Spleen (tissue), 11 donors: Measurements from ENCODE around the gene ERVMER34-1. TPM values are rescaled to one million over a fixed set of nuclear protein-coding genes. Genes with fewer than 3 reads are reported as not detected.

Experiments
- DNase-seq: peaks from one replicate; pipeline ENCODE4 v3.0.0-alpha.2; 2020
- H3K27ac ChIP-seq, 8 donors: fragments of 200-600 bp; sonication (generic) in 7 of 8; 1 replicate in 4 of 8; 2 replicates in 4 of 8; pipeline versions ENCODE4 v1.5.0 to v1.8.0; 2016 to 2021; ENCODE audit warnings: inconsistent platforms in 4 of 8, mild to moderate bottlenecking in 4 of 8, moderate library complexity in 1 of 8
- H3K27me3 ChIP-seq, 7 donors: fragments of 200-600 bp; sonication (generic) in 6 of 7; replicated peaks in 1 of 7; 1 replicate in 4 of 7; 2 replicates in 3 of 7; pipeline versions ENCODE4 v1.5.0 to v1.8.0; 2016 to 2021; ENCODE audit warnings: inconsistent platforms in 3 of 7, mild to moderate bottlenecking in 1 of 7
- H3K36me3 ChIP-seq, 6 donors: fragments of 200-600 bp; sonication (generic) in 5 of 6; 1 replicate in 4 of 6; 2 replicates in 2 of 6; pipeline versions ENCODE4 v1.5.0 to v1.8.0; 2016 to 2021; ENCODE audit warnings: inconsistent platforms in 2 of 6
- H3K4me1 ChIP-seq, 6 donors: fragments of 200-600 bp; sonication (generic) in 5 of 6; 1 replicate in 3 of 6; 2 replicates in 3 of 6; pipeline versions ENCODE4 v1.5.0 to v1.8.0; 2016 to 2021; ENCODE audit warnings: inconsistent platforms in 3 of 6
- H3K4me3 ChIP-seq, 8 donors: fragments of 200-600 bp; sonication (generic) in 7 of 8; 1 replicate in 4 of 8; 2 replicates in 4 of 8; pipeline versions ENCODE4 v1.5.0 to v1.8.0; 2016 to 2021; ENCODE audit warnings: inconsistent platforms in 4 of 8, mild to moderate bottlenecking in 4 of 8, moderate library complexity in 2 of 8
- H3K9me3 ChIP-seq, 8 donors: fragments of 200-600 bp; sonication (generic) in 7 of 8; 1 replicate in 4 of 8; 2 replicates in 4 of 8; pipeline versions ENCODE4 v1.5.0 to v1.8.0; 2016 to 2021; ENCODE audit warnings: inconsistent platforms in 4 of 8
- POLR2A ChIP-seq, 3 donors: fragments of 450-650 bp; IDR thresholded peaks; one replicate each; pipeline ENCODE4 v1.5.1; 2017; ENCODE audit warnings: antibody characterized with exemption in 3 of 3, mild to moderate bottlenecking in 1 of 3
- POLR2AphosphoS5 ChIP-seq, 3 donors: sonication (generic); formaldehyde crosslinking; IDR thresholded peaks; one replicate each; pipeline ENCODE4 v1.5.1; 2017; ENCODE audit warnings: antibody characterized with exemption in 3 of 3
- WGBS, 5 donors: extraction: QIAGEN DNeasy Blood & Tissue Kit in 3 of 5; methylation state at CpG; one replicate each; pipeline versions ENCODE4 v1.1.5 to v1.1.7; 2013 to 2018; 5-methylcytosine and 5-hydroxymethylcytosine counted together
- intact Hi-C: fragments of 100-400 bp; cut with DNase I; formaldehyde crosslinking; loops from one replicate; pipeline ENCODE4 v1.15.0; 2023; ENCODE audit warnings: low total_unique reads
- polyA plus RNA-seq, 3 donors: library from polyadenylated mRNA; stranded (reverse); fragments of 200-250 nt; gene quantifications; one replicate each; pipeline ENCODE4 v1.2.1, GENCODE V29; 2013
- total RNA-seq, 7 donors: library from RNA; depleted of rRNA in 3 of 7; stranded (reverse); fragments of >200 nt in 3 of 7; fragmentation: NEBNext Ultra II Directional in 4 of 7; extraction: Animal tissue kit (Norgen Biotek cat#: 25700) in 4 of 7; gene quantifications; one replicate each; pipeline versions ENCODE4 v1.1.0 to v1.2.1, GENCODE V29; 2016 to 2021
- TF ChIP-seq, protein P1 (sequence below), 11 experiments: fragments of 200-600 bp in 7 of 11; fragments of 450-650 bp in 4 of 11; sonication (generic) in 4 of 11; IDR thresholded peaks in 8 of 11; conservative IDR thresholded peaks in 3 of 11; 1 replicate in 7 of 11; 2 replicates in 4 of 11; pipeline versions ENCODE4 v1.4.0 to v1.8.0; 2016 to 2021; ENCODE audit warnings: antibody characterized with exemption in 11 of 11, inconsistent platforms in 4 of 11, mild to moderate bottlenecking in 1 of 11
- donor health status: healthy with polysubstance abuse.
- donor health status: DM: no; HTN: no; CAD: no; lungs with moderate emphysema.
- donor health status: DM: no; HTN: no; CAD: no.
- donor health status: Bipolar disorder and iron deficiency.
- donor health status: healthy.
- donor health status: DM: no; HTN: no; CAD: no.
- donor health status: DM: yes; HTN: yes; CAD: no.

The ERVMER34-1 gene
- total and polyA plus RNA-seq, 10 donors, result 0.09 to 2.6 (median 0.86) TPM

DNA sequence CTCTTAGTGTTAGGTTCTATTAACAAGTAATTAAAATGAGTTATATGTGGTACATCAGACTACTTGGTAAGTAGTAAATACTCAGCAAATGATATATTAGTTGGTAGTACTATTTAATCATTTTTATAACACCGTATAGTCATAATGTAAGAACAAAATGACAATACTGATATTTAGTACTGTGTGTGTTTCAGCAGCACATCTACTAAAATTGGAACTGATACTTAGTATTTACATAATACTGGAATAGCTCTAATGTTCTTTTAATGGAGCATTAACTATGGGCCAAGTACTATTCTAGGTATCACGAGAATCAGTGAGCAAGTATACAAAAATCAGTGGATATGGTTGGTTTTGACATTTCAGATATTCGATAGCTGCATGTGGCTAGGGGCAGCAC, 35.3 kb downstream of the ERVMER34-1 start:
- 70 to 85% (median 78%) methylated on average over 3 of the region's 3 CpGs for WGBS, 5 donors
- intact Hi-C loops, result no loop called here
- no peaks in the 10 kb centered on the region for H3K27me3 ChIP-seq
- peaks cover 16 to 51% (median 35%) of the 10 kb centered on the region in 6 donors for H3K4me1 ChIP-seq
- DNase-seq, result no peak
- H3K4me3 ChIP-seq, result no peak overlapping the region
- TF ChIP-seq POLR2AphosphoS5 (IDR thresholded peaks at IDR 0.05) (no peak), POLR2A (IDR thresholded peaks at IDR 0.05) (no peak)
- TF ChIP-seq, protein P1, sequence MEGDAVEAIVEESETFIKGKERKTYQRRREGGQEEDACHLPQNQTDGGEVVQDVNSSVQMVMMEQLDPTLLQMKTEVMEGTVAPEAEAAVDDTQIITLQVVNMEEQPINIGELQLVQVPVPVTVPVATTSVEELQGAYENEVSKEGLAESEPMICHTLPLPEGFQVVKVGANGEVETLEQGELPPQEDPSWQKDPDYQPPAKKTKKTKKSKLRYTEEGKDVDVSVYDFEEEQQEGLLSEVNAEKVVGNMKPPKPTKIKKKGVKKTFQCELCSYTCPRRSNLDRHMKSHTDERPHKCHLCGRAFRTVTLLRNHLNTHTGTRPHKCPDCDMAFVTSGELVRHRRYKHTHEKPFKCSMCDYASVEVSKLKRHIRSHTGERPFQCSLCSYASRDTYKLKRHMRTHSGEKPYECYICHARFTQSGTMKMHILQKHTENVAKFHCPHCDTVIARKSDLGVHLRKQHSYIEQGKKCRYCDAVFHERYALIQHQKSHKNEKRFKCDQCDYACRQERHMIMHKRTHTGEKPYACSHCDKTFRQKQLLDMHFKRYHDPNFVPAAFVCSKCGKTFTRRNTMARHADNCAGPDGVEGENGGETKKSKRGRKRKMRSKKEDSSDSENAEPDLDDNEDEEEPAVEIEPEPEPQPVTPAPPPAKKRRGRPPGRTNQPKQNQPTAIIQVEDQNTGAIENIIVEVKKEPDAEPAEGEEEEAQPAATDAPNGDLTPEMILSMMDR (IDR thresholded peaks at IDR 0.05 in 8 of 11, conservative IDR thresholded peaks at IDR 0.05 in 3 of 11), result no peak
- H3K36me3 ChIP-seq, result peaks cover 0 to 59% (median 17%) of the 10 kb centered on the region in 6 donors
- no peaks in the 10 kb centered on the region for H3K9me3 ChIP-seq
- H3K27ac ChIP-seq, result no peak overlapping the region

DNA sequence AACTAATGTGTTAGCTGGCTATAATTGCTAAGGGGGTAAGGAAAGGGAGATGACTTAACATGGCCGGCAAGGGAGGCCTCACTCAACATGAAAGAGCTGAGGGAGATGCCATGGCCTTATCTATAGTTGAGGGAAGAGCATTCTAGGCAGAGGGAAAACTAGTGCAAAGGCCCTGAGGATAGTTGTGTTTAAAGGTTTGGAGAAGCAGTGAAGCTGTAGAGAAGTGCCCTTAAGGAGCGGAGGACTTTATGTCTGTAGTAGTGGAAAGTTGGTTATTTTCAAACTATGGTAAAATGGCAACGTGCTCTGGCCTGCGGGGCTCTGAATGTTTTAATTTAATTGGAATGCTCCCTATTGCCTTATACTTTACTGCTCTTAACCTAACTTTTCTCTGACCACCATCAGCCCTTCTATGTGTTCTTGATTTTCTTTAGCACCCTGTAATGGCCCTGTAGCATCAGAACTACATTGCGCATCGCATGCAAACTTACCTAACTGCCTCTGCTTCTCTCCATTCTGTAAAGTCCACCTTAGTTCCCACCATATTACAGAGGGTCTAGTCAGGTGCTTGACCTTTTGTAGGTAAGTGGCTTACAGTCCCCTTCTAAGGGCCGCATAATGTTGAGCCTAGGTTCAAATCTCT, 35.8 kb downstream of the ERVMER34-1 start:
- no peak for DNase-seq
- Histone ChIP-seq H3K4me1 (peaks cover 16 to 49% (median 35%) of the 10 kb centered on the region in 6 donors), H3K27me3 (no peaks in the 10 kb centered on the region), H3K4me3 (peak overlapping the region in 2 of 8 donors; percentile 76 to 82), H3K27ac (peak overlapping the region in 1 of 8 donors; percentile 94), H3K36me3 (peaks cover 0 to 55% (median 17%) of the 10 kb centered on the region in 6 donors), H3K9me3 (no peaks in the 10 kb centered on the region)
- TF ChIP-seq POLR2A (IDR thresholded peaks at IDR 0.05), result no peak
- TF ChIP-seq POLR2AphosphoS5 (IDR thresholded peaks at IDR 0.05), result no peak
- TF ChIP-seq, protein P1 (IDR thresholded peaks at IDR 0.05 in 8 of 11, conservative IDR thresholded peaks at IDR 0.05 in 3 of 11), result no peak
- 90 to 97% (median 94%) methylated on average over 7 of the region's 7 CpGs for WGBS, 5 donors
- intact Hi-C loops, result no loop called here

DNA sequence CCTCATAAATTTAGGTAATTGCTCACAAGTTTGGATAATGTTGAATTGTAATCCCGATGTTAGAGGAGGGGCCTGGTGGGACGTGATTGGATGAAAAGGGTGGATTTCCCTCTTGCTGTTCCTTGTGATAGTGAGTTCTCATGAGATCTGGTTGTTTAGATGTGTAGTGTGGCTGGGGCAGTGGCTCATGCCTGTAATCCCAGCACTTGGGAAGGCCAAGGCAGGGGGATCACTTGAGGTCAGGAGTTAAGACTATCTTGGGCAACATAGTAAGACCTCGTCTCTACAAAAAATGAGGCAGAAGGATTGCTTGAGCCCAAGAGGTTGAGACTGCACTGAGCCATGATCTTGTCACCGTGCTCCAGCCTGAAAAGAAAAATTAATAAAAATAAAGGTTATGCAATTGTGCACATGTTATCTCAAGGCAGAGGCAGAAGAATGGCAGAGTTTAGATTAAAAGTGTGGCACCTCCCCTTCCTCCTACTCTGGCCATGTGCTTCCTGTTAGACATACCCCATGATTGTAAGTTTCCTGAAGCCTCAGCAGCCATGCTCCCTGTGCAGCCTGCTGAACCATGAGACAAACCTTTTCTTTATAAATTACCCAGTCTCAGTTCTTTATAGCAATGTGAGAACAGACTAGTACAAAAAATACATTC, 36.5 kb downstream of the ERVMER34-1 start:
- Histone ChIP-seq H3K27me3 (no peaks in the 10 kb centered on the region), H3K27ac (peak overlapping the region in 3 of 8 donors; percentile 25 to 97 (median 94)), H3K4me3 (peak overlapping the region in 2 of 8 donors; percentile 76 to 82), H3K36me3 (peaks cover 0 to 49% (median 17%) of the 10 kb centered on the region in 6 donors), H3K9me3 (no peaks in the 10 kb centered on the region), H3K4me1 (peaks cover 16 to 49% (median 35%) of the 10 kb centered on the region in 6 donors)
- 65 to 89% (median 79%) methylated on average over 4 of the region's 4 CpGs for WGBS, 5 donors
- no peak for DNase-seq
- intact Hi-C loops, result no loop called here
- TF ChIP-seq POLR2A (IDR thresholded peaks at IDR 0.05), result no peak
- TF ChIP-seq, protein P1 (IDR thresholded peaks at IDR 0.05 in 8 of 11, conservative IDR thresholded peaks at IDR 0.05 in 3 of 11), result no peak

DNA sequence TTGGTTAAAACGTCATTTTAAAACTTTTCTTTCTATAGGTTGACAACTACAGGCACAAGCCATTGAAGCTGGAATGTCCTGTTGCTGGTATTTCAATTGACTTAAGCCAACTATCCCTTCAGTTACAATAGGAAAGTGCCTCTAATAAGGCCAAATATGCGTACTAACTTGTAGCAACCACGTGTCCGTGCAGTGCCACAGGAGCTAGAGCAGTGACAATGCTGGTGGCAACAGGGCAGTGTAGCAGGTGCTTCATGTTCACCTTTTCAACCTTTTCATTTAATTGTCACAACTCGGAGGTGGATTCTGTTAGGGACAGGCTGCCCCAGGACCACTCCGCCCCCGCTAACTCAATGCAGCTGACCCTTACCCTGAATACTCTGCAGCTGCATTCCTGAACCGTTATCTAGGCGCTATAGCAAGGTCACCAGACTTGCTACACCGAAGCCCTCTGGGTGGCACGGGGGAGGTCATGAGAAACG, 37.7 kb downstream of the ERVMER34-1 start:
- H3K36me3 ChIP-seq, result peaks cover 0 to 44% (median 17%) of the 10 kb centered on the region in 6 donors
- intact Hi-C loops, result no loop called here
- 60 to 69% (median 63%) methylated on average over 12 of the region's 12 CpGs for WGBS, 5 donors
- no peak for TF ChIP-seq POLR2AphosphoS5 (IDR thresholded peaks at IDR 0.05)
- TF ChIP-seq, protein P1 (IDR thresholded peaks at IDR 0.05 in 8 of 11, conservative IDR thresholded peaks at IDR 0.05 in 3 of 11), result no peak
- no peak for DNase-seq
- peaks cover 16 to 49% (median 35%) of the 10 kb centered on the region in 6 donors for H3K4me1 ChIP-seq
- H3K27me3 ChIP-seq, result no peaks in the 10 kb centered on the region
- H3K27ac ChIP-seq, result peak overlapping the region in 6 of 8 donors; percentile 89 to 97 (median 95)
- peak overlapping the region in 7 of 8 donors; percentile 66 to 90 (median 76) for H3K4me3 ChIP-seq
- no peaks in the 10 kb centered on the region for H3K9me3 ChIP-seq
